GM21390 (cell line): ENCODE measurements around the gene GIGYF2.
"Not testable (repeated sequence)": the region's sequence is repeated elsewhere in the genome, so short reads cannot be mapped to it uniquely, and the experiment has no call there.

Source experiments
- ATAC-seq: cut with Tn5 transposase; IDR thresholded peaks from one replicate; pipeline ENCODE4 v1.9.1; 2021; ENCODE audit not compliant: unreplicated experiment

GIGYF2 gene

GRCh38 chr2:232697059-232697806 is at the start of gene GIGYF2:
TSS of gene GIGYF2 (plus strand) at chr2:232697331. CDS start at chr2:232735198, 37,867 bp downstream.
- ATAC-seq = peak; percentile 80

- ATAC-seq = no peak
These were observed 48.1 kb upstream of the GIGYF2 start for GRCh38 chr2:232649033-232649432.

GRCh38 chr2:232652505-232652851 is 44.7 kb upstream of the GIGYF2 start:
- ATAC-seq = no peak

- no peak for ATAC-seq
These were observed 43.7 kb upstream of the GIGYF2 start for GRCh38 chr2:232653441-232653840.

GRCh38 chr2:232655392-232655791 is 41.7 kb upstream of the GIGYF2 start:
- no peak for ATAC-seq

GRCh38 chr2:232658217-232658785 is 38.8 kb upstream of the GIGYF2 start:
- no peak for ATAC-seq

- ATAC-seq = no peak
These were observed 37.8 kb upstream of the GIGYF2 start for GRCh38 chr2:232659359-232659758.

- ATAC-seq = no peak
These were observed 34.5 kb upstream of the GIGYF2 start for GRCh38 chr2:232662486-232663260.

GRCh38 chr2:232666051-232666805 is 30.9 kb upstream of the GIGYF2 start:
- ATAC-seq = no peak

- ATAC-seq = no peak
These were observed 29.0 kb upstream of the GIGYF2 start for GRCh38 chr2:232667989-232668583.

GRCh38 chr2:232668805-232669444 is 28.2 kb upstream of the GIGYF2 start:
- ATAC-seq = no peak

GRCh38 chr2:232672588-232672987 is 24.5 kb upstream of the GIGYF2 start:
- no peak for ATAC-seq

- ATAC-seq = no peak
These were observed 22.6 kb upstream of the GIGYF2 start for GRCh38 chr2:232674491-232674890.

- no peak for ATAC-seq
These were observed 21.8 kb upstream of the GIGYF2 start for GRCh38 chr2:232675381-232675780.

- no peak for ATAC-seq
These were observed 17.1 kb upstream of the GIGYF2 start for GRCh38 chr2:232680006-232680405.

GRCh38 chr2:232681527-232681926 is 15.6 kb upstream of the GIGYF2 start:
- no peak for ATAC-seq

GRCh38 chr2:232683368-232683767 is 13.8 kb upstream of the GIGYF2 start:
- no peak for ATAC-seq

- ATAC-seq = not testable (repeated sequence)
These were observed 11.7 kb upstream of the GIGYF2 start for GRCh38 chr2:232685391-232685790.

- no peak for ATAC-seq
These were observed 9.6 kb upstream of the GIGYF2 start for GRCh38 chr2:232687382-232688160.

GRCh38 chr2:232688201-232688600 is 8.9 kb upstream of the GIGYF2 start:
- ATAC-seq = no peak
